IPS DF 4.7 (cell line): ENCODE data around the gene KRT81.
"Not testable (repeated sequence)": the region's sequence is repeated elsewhere in the genome, so short reads cannot be mapped to it uniquely, and the experiment has no call there.

Experiments
- DNase-seq: peaks from one replicate; pipeline ENCODE4 v3.0.0-alpha.2; 2013; ENCODE audit warnings: low spot score; ENCODE audit errors: extremely low read depth

The KRT81 gene

DNA sequence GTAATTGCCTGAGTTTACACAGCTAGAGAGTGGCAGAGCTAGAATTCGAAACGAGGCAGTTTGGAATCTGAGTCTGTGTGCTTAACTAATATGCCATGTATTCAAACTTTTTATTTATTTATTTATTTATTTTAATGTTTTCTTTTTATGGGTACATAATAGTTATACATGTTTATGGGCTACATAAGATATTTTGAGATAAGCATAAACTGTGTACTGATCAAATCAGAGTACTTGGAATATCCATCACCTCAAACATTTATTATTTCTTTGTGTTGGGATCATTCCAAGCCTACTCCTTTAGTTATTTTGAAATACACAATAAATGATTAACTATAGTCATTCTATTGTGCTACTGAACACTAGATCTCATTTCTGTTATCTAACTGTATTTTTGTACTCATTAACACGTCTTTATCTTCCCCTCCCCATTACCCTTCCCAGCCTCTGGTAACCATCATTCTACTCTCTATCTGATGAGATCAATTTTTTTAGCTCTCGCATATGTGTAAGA lies 7.4 kb upstream of the KRT81 start:
- no peak for DNase-seq

DNA sequence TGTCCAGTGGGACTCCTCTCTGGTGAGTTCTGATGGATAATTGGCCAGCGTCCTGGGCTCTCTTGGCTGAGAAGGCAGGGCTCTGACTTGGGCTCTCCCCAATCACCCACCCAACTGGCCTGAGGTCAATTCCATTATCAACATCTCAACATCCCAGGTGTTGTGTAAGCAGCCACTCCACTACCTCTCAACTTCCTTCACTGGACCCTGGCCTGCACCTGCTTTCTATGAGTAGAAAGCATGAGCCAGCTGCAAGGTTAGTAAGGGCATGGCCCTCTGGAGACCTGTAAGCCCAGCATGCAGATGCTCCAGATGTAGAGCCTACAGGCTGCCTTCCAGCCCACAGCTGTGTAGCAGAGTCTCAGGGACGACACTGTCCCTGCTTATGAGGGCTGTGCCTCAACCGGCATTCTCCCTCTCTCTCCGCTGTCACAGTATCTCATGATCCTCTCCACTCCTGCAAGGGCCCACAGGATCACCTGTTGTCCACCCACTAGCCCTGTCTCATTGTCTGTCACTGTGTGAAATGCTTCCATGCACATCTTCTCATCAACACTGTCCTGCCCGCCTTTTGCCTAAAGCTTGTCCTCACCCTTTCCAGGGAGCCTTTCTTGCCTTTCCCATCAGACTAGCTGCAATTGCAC lies 5.4 kb upstream of the KRT81 start:
- no peak for DNase-seq

GRCh38 chr12:52295663-52296062 lies 4.3 kb upstream of the KRT81 start:
- no peak for DNase-seq

DNA sequence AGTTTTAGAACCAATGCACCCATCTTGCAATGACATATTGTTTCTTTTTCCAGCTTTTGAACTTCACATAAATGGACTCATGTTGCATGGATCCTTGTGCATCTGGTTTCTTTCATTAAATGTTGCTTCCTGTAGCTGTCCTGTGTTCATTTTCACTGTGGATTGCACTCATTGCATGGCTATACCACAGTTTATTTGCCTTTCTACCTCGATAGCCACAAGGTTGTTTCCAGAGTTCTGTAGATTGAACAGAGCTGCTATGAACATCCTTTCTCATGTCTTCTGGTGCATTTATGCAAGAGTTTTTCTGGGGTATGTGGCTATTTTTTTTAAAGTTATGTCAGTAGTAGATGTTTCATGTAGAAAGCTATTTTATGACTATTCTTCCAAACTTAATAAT lies 3.5 kb upstream of the KRT81 start:
- no peak for DNase-seq

DNA sequence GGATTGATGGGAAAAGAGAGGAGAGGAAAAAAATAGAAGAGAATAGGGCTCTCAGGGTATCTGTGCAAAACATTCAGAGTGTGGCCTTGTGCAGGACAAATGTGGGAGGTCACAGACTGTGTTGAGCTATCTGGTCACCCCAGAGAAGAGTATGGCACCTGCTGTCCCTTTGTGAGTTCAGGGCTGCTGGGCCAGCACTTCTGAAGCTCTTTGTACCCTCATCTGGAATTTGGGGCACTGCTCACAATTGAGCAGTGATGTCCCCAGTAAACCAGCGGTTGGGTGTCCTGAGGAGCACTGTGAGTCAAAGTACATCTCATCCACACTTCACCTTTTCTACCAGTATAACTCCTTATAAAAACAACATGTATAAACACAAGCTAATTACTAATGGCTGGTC lies 2.6 kb upstream of the KRT81 start:
- no peak for DNase-seq

DNA sequence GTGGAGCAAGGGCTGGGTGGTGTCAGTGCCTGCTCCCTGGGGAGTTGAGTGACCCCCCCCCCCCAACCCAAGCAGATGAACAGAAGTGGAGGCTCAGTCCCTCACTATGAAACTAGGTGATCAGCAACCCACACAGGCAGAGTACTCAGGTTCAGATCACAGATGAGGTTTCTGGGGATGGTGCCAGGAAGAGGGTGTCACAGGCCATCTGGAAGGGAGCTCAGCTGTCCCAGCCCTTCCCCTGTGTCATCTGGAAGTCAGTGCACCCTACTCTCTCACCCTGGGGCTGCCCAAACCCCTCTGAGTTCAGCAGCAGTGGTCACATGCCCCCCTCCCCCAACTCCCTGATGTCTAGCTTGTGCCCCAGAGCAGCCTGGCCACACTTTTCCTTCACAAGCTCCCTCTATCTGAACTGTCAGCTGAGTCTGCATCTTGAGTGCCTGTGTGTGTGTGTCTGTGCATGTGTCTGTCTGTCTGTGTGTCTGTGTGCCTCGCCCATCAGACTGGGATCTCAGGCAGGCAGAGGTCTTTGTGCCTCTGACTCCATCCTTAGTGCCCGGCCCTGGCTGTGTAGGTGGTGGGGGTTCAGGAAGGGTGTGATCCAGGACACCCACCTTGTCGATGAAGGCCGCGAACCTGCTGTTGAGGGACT lies 725 bp downstream of the KRT81 start:
- not testable (repeated sequence) for DNase-seq

GRCh38 chr12:52287816-52288805 lies 3.2 kb downstream of the KRT81 start:
- DNase-seq: not testable (repeated sequence)

GRCh38 chr12:52286857-52287785 lies 4.2 kb downstream of the KRT81 start:
- DNase-seq: not testable (repeated sequence)

DNA sequence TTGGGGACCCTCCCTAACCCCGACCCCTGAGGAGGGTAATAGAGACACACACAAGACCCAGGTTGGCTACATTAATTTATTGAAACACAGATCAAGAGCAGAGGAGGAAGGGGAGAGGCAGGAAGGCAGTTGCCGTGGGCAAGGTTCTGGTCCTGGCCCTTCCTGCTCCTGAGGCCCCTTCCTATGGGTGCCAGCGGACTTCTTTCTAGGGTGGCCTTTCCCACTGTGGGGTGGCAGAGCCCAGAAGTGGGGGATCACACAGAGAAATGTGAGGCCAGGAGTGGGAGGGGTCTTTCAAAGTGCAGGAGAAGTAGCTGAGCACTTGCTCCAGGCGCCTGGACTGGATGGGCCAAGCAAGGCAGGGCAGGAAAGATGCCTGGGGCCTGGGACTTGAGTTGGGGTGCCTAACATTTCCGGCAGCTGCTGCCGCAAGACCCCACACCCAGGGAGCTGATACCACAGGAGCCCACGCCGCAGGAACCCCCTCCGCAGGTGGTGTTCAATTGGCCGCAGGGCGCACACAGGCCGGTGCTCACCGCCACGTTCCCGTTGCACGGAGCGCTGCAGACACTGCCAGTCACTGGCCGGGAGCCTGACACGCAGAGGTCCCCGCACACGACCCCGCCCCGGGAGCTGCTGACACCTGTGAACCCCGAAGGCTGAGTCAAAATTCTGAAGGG lies 5.3 kb downstream of the KRT81 start:
- no peak for DNase-seq

GRCh38 chr12:52285172-52285745 lies 6.1 kb downstream of the KRT81 start:
- no peak for DNase-seq

GRCh38 chr12:52284562-52285171 lies 6.7 kb downstream of the KRT81 start:
- DNase-seq: no peak

DNA sequence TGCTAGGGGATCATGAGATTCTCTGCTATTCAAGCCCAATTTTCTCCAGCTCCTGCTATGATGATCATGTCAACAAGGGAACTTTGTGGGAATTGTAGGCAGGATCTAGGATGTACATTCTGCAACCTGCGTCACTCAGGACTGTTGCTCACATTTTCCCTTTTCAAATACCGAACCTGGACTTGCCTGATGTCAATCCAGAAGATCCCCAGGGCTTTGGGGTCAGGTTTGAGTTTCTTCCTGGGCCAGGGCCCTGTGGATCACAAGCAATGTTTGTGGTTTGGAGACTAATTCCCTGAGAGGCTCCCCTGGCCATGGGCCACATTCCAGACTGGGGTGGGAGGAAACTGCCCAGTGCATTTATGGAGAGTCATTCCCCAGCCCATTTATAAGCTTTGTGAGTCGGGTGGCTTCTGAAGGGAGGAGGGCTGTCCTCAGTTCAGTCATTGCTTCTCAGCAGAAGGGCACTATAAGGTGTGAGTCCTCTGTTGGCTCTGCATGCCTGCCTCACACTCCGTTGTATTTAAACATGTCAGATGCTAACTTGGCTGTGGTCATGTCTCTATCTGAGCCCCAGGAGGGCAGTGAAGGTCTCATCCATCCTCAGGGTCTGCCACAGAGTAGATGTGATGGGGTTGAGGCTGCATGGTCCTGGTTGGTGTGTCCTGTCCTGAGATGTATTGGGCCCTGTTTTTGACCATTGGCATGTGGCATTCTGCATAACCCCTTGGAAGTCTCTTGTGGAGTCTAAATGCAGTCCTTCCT lies 10.4 kb downstream of the KRT81 start:
- DNase-seq: no peak

DNA sequence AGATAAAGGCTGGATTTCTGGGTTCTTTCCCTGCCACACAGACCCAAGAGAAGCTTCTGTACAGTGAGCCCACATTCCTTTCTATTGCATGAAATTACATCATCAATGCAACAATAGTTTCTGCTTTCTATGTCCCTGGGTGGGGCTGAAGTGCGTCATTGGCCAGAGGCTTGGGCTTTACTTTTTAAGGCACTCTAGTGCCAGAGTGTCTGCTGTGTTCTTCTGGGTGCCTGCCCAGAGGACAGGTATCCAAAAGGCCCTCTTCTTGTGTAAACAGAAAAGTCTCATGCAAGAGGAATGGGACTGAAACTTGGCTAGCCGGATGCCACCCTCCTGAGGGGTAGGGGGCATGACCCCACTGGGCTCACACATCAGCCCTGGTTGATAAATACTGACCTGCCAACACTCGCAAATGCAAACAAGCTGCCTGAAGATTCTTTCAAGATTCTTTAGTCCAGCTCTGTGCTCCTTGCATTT lies 11.0 kb downstream of the KRT81 start:
- DNase-seq: no peak

- no peak for DNase-seq
Observed at GRCh38 chr12:52279422-52280318, 11.7 kb downstream of the KRT81 start.

DNA sequence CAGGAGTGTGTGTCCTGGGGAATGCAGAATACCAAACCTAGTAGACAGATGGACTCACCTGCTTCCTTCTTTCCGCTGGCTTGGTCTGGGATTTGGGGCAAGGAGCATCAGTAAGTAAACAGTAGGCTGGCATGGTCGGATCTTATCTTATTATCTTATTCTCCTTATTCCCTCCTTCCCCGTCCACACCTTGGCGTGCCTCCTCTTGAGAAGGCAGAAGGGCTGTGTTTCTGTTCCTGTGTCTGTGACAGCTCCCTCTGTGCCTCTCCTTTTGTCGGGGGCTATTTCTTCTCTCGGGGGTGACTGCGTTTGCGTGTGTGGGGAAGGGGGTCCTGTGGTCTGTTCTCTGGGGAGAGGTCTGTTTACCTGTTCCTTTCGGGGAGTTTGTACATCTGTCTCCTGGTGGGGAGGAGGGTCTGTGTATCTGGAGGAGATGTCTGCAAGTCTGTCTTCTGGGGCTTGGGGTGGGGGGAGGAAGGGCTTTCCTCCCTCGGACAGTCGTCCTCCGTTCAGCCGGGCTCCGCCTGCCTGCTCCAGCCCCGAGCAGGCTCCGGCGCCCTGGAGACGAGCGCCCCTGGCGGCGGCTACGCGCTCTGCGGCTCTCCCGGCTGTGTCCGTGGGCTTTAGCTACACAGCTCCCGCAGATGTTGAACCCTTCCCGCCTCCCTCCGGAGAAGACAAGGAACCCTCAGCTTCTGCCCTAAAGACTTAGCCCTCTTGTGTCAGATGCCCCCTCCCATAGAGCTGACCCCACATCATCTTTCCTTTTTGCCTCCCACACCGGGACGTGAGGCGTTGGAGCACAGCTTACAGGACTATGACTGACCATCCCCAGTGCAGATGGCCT lies 12.5 kb downstream of the KRT81 start:
- no peak for DNase-seq

GRCh38 chr12:52277486-52278245 lies 13.7 kb downstream of the KRT81 start:
- DNase-seq: no peak
